GM18526 (cell line): ENCODE data around the gene MMP24OS.

Experiments
- POLR2A ChIP-seq: IDR thresholded peaks from 3 replicates; pipeline ENCODE4 v1.6.1; 2011; ENCODE audit not compliant: insufficient read length; ENCODE audit errors: extremely low read depth

The MMP24OS gene

GRCh38 chr20:35273449-35274171 lies 4.3 kb downstream of the MMP24OS start:
- TF ChIP-seq POLR2A = no peak

GRCh38 chr20:35271904-35272303 lies 6.0 kb downstream of the MMP24OS start:
- TF ChIP-seq POLR2A = no peak

- TF ChIP-seq POLR2A = no peak
Measured at GRCh38 chr20:35271073-35271882, 6.6 kb downstream of the MMP24OS start.

- no peak for TF ChIP-seq POLR2A
Measured at GRCh38 chr20:35270021-35270902, 7.7 kb downstream of the MMP24OS start.

- TF ChIP-seq POLR2A = no peak
Measured at GRCh38 chr20:35269055-35269781, 8.7 kb downstream of the MMP24OS start.

GRCh38 chr20:35267092-35267491 lies 10.8 kb downstream of the MMP24OS start:
- TF ChIP-seq POLR2A = no peak

- no peak for TF ChIP-seq POLR2A
Measured at GRCh38 chr20:35264755-35265154, 13.2 kb downstream of the MMP24OS start.

- TF ChIP-seq POLR2A = no peak
Measured at GRCh38 chr20:35263532-35264341, 14.2 kb downstream of the MMP24OS start.

- no peak for TF ChIP-seq POLR2A
Measured at GRCh38 chr20:35260426-35260825, 17.5 kb downstream of the MMP24OS start.

GRCh38 chr20:35257175-35257909 lies 20.6 kb downstream of the MMP24OS start:
- TF ChIP-seq POLR2A = no peak

GRCh38 chr20:35254448-35254999 lies 23.4 kb downstream of the MMP24OS start:
- no peak for TF ChIP-seq POLR2A

- TF ChIP-seq POLR2A = no peak
Measured at GRCh38 chr20:35253010-35253409, 24.9 kb downstream of the MMP24OS start.

GRCh38 chr20:35252037-35252461 lies 25.9 kb downstream of the MMP24OS start:
- TF ChIP-seq POLR2A = no peak
